Spleen (tissue), 11 donors: ENCODE measurements around the gene PRPF31. TPM values are rescaled to one million over a fixed set of nuclear protein-coding genes. Genes with fewer than 3 reads are reported as not detected.

Experiments used
- DNase-seq: peaks from one replicate; pipeline ENCODE4 v3.0.0-alpha.2; 2020
- H3K27ac ChIP-seq, 8 donors: fragments of 200-600 bp; sonication (generic) in 7 of 8; 1 replicate in 4 of 8; 2 replicates in 4 of 8; pipeline versions ENCODE4 v1.5.0 to v1.8.0; 2016 to 2021; ENCODE audit warnings: inconsistent platforms in 4 of 8, mild to moderate bottlenecking in 4 of 8, moderate library complexity in 1 of 8
- H3K27me3 ChIP-seq, 7 donors: fragments of 200-600 bp; sonication (generic) in 6 of 7; replicated peaks in 1 of 7; 1 replicate in 4 of 7; 2 replicates in 3 of 7; pipeline versions ENCODE4 v1.5.0 to v1.8.0; 2016 to 2021; ENCODE audit warnings: inconsistent platforms in 3 of 7, mild to moderate bottlenecking in 1 of 7
- H3K36me3 ChIP-seq, 6 donors: fragments of 200-600 bp; sonication (generic) in 5 of 6; 1 replicate in 4 of 6; 2 replicates in 2 of 6; pipeline versions ENCODE4 v1.5.0 to v1.8.0; 2016 to 2021; ENCODE audit warnings: inconsistent platforms in 2 of 6
- H3K4me1 ChIP-seq, 6 donors: fragments of 200-600 bp; sonication (generic) in 5 of 6; 1 replicate in 3 of 6; 2 replicates in 3 of 6; pipeline versions ENCODE4 v1.5.0 to v1.8.0; 2016 to 2021; ENCODE audit warnings: inconsistent platforms in 3 of 6
- H3K4me3 ChIP-seq, 8 donors: fragments of 200-600 bp; sonication (generic) in 7 of 8; 1 replicate in 4 of 8; 2 replicates in 4 of 8; pipeline versions ENCODE4 v1.5.0 to v1.8.0; 2016 to 2021; ENCODE audit warnings: inconsistent platforms in 4 of 8, mild to moderate bottlenecking in 4 of 8, moderate library complexity in 2 of 8
- H3K9me3 ChIP-seq, 8 donors: fragments of 200-600 bp; sonication (generic) in 7 of 8; 1 replicate in 4 of 8; 2 replicates in 4 of 8; pipeline versions ENCODE4 v1.5.0 to v1.8.0; 2016 to 2021; ENCODE audit warnings: inconsistent platforms in 4 of 8
- CTCF ChIP-seq, 11 experiments: fragments of 200-600 bp in 7 of 11; fragments of 450-650 bp in 4 of 11; sonication (generic) in 4 of 11; IDR thresholded peaks in 8 of 11; conservative IDR thresholded peaks in 3 of 11; 1 replicate in 7 of 11; 2 replicates in 4 of 11; pipeline versions ENCODE4 v1.4.0 to v1.8.0; 2016 to 2021; ENCODE audit warnings: antibody characterized with exemption in 11 of 11, inconsistent platforms in 4 of 11, mild to moderate bottlenecking in 1 of 11
- POLR2A ChIP-seq, 3 donors: fragments of 450-650 bp; IDR thresholded peaks; one replicate each; pipeline ENCODE4 v1.5.1; 2017; ENCODE audit warnings: antibody characterized with exemption in 3 of 3, mild to moderate bottlenecking in 1 of 3
- POLR2AphosphoS5 ChIP-seq, 3 donors: sonication (generic); formaldehyde crosslinking; IDR thresholded peaks; one replicate each; pipeline ENCODE4 v1.5.1; 2017; ENCODE audit warnings: antibody characterized with exemption in 3 of 3
- WGBS, 5 donors: extraction: QIAGEN DNeasy Blood & Tissue Kit in 3 of 5; methylation state at CpG; one replicate each; pipeline versions ENCODE4 v1.1.5 to v1.1.7; 2013 to 2018; 5-methylcytosine and 5-hydroxymethylcytosine counted together
- intact Hi-C: fragments of 100-400 bp; cut with DNase I; formaldehyde crosslinking; loops from one replicate; pipeline ENCODE4 v1.15.0; 2023; ENCODE audit warnings: low total_unique reads
- polyA plus RNA-seq, 3 donors: library from polyadenylated mRNA; stranded (reverse); fragments of 200-250 nt; gene quantifications; one replicate each; pipeline ENCODE4 v1.2.1, GENCODE V29; 2013
- total RNA-seq, 7 donors: library from RNA; depleted of rRNA in 3 of 7; stranded (reverse); fragments of >200 nt in 3 of 7; fragmentation: NEBNext Ultra II Directional in 4 of 7; extraction: Animal tissue kit (Norgen Biotek cat#: 25700) in 4 of 7; gene quantifications; one replicate each; pipeline versions ENCODE4 v1.1.0 to v1.2.1, GENCODE V29; 2016 to 2021
- donor health status: healthy with polysubstance abuse.
- donor health status: DM: no; HTN: no; CAD: no; lungs with moderate emphysema.
- donor health status: DM: no; HTN: no; CAD: no.
- donor health status: Bipolar disorder and iron deficiency.
- donor health status: healthy.
- donor health status: DM: no; HTN: no; CAD: no.
- donor health status: DM: yes; HTN: yes; CAD: no.

PRPF31 gene
- total and polyA plus RNA-seq, 10 donors, result 34.7 to 66.2 (median 50.3) TPM

- peak; percentile 69 for DNase-seq
- peaks cover 0 to 88% (median 60%) of the 10 kb centered on the region in 6 donors for H3K36me3 ChIP-seq
- no peaks in the 10 kb centered on the region for H3K9me3 ChIP-seq
- peaks cover 7 to 35% (median 14%) of the 10 kb centered on the region in 6 donors for H3K4me1 ChIP-seq
- no peaks in the 10 kb centered on the region for H3K27me3 ChIP-seq
- TF ChIP-seq POLR2AphosphoS5 (IDR thresholded peaks at IDR 0.05) (peak in 1 of 3 donors; percentile 50), POLR2A (IDR thresholded peaks at IDR 0.05) (no peak)
- H3K27ac ChIP-seq, result no peak overlapping the region
- 85 to 89% (median 87%) methylated on average over 18 to 21 of the region's 21 CpGs for WGBS, 5 donors
- intact Hi-C loops, result no loop called here
- no peak overlapping the region for H3K4me3 ChIP-seq
These were observed 7.6 kb upstream of the PRPF31 start for GRCh38 chr19:54107876-54108490.

GRCh38 chr19:54108496-54108895, 7.1 kb upstream of the PRPF31 start:
- intact Hi-C loops, result no loop called here
- H3K27me3 ChIP-seq, result no peaks in the 10 kb centered on the region
- no peak overlapping the region for H3K4me3 ChIP-seq
- H3K4me1 ChIP-seq, result peaks cover 4 to 35% (median 12%) of the 10 kb centered on the region in 6 donors
- TF ChIP-seq CTCF (IDR thresholded peaks at IDR 0.05 in 8 of 11, conservative IDR thresholded peaks at IDR 0.05 in 3 of 11), result no peak
- H3K27ac ChIP-seq, result no peak overlapping the region
- H3K36me3 ChIP-seq, result peaks cover 0 to 94% (median 60%) of the 10 kb centered on the region in 6 donors
- DNase-seq, result no peak
- H3K9me3 ChIP-seq, result no peaks in the 10 kb centered on the region
- whole genome bisulfite sequencing, 5 donors, result 79 to 88% (median 81%) methylated on average over 5 to 7 of the region's 7 CpGs

GRCh38 chr19:54109651-54110050, 5.9 kb upstream of the PRPF31 start:
- Histone ChIP-seq H3K4me1 (peaks cover 6 to 35% (median 14%) of the 10 kb centered on the region in 6 donors), H3K36me3 (peaks cover 0 to 92% (median 60%) of the 10 kb centered on the region in 6 donors), H3K4me3 (no peak overlapping the region), H3K27me3 (no peaks in the 10 kb centered on the region), H3K27ac (no peak overlapping the region), H3K9me3 (no peaks in the 10 kb centered on the region)
- DNase-seq, result no peak
- WGBS, 5 donors, result 84 to 90% (median 87%) methylated on average over 5 to 6 of the region's 6 CpGs
- no peak for TF ChIP-seq CTCF (IDR thresholded peaks at IDR 0.05 in 8 of 11, conservative IDR thresholded peaks at IDR 0.05 in 3 of 11)
- no peak for TF ChIP-seq POLR2AphosphoS5 (IDR thresholded peaks at IDR 0.05)
- no peak for TF ChIP-seq POLR2A (IDR thresholded peaks at IDR 0.05)
- intact Hi-C loops, result no loop called here

GRCh38 chr19:54114340-54115108, 1.0 kb upstream of the PRPF31 start:
- peak; percentile 90 for DNase-seq
- H3K27me3 ChIP-seq, result no peaks in the 10 kb centered on the region
- TF ChIP-seq POLR2A (IDR thresholded peaks at IDR 0.05) (no peak), POLR2AphosphoS5 (IDR thresholded peaks at IDR 0.05) (peak; percentile 72 to 81 (median 77))
- H3K4me1 ChIP-seq, result peaks cover 17 to 48% (median 33%) of the 10 kb centered on the region in 6 donors
- H3K4me3 ChIP-seq, result peak overlapping the region; percentile 85 to 98 (median 92)
- peaks cover 4 to 60% (median 31%) of the 10 kb centered on the region in 6 donors for H3K36me3 ChIP-seq
- H3K27ac ChIP-seq, result peak overlapping the region; percentile 82 to 95 (median 92)
- H3K9me3 ChIP-seq, result no peaks in the 10 kb centered on the region
- intact Hi-C loops, result no loop called here
- WGBS, 5 donors, result 2 to 7% (median 6%) methylated on average over 26 to 28 of the region's 28 CpGs

- H3K4me1 ChIP-seq, result peaks cover 6 to 21% (median 11%) of the 10 kb centered on the region in 6 donors
- no peak for DNase-seq
- no peaks in the 10 kb centered on the region for H3K9me3 ChIP-seq
- H3K27me3 ChIP-seq, result no peaks in the 10 kb centered on the region
- intact Hi-C loops, result no loop called here
- WGBS, 5 donors, result 81 to 93% (median 91%) methylated on average over 6 to 10 of the region's 10 CpGs
- H3K36me3 ChIP-seq, result peaks cover 4 to 85% (median 76%) of the 10 kb centered on the region in 6 donors
- H3K27ac ChIP-seq, result no peak overlapping the region
- no peak for TF ChIP-seq CTCF (IDR thresholded peaks at IDR 0.05 in 8 of 11, conservative IDR thresholded peaks at IDR 0.05 in 3 of 11)
- TF ChIP-seq POLR2AphosphoS5 (IDR thresholded peaks at IDR 0.05), result no peak
- TF ChIP-seq POLR2A (IDR thresholded peaks at IDR 0.05), result no peak
- H3K4me3 ChIP-seq, result no peak overlapping the region
These were observed 5.7 kb downstream of the PRPF31 start for GRCh38 chr19:54121259-54121658.
